ENCODE measurements around the gene OR10D3.
A peak's percentile ranks its signal among the peaks of the same experiment; 100 is the strongest.
"Not testable (repeated sequence)": the region's sequence is repeated elsewhere in the genome, so short reads cannot be mapped to it uniquely, and the experiment has no call there.

OR10D3 gene

DNA sequence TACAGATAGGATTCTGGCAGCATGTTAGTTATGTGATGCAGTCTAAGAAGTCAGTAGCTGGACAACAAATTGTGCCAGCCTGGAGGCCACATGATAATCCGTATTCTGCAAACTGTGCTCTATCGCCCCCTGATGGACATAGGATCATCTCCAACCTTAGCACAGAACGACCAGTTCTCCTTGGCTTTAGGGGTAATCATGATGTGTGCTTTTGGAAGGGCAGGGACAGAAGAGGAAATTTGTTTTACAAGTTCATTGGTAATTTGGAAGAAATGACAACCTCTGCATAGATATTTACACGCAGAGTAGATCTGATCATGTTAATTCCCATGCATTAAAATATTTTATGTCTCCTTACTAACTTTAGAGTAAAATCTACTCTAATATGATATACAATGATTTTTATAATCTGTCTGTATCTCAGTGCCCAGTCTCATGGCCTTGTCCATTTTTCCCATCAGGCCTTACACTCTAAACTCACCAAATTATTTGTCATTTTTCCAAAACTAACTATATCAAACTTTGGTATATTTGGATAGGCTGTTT is 12.1 kb downstream of the OR10D3 start:
- DNase-seq = peak; percentile 74

DNA sequence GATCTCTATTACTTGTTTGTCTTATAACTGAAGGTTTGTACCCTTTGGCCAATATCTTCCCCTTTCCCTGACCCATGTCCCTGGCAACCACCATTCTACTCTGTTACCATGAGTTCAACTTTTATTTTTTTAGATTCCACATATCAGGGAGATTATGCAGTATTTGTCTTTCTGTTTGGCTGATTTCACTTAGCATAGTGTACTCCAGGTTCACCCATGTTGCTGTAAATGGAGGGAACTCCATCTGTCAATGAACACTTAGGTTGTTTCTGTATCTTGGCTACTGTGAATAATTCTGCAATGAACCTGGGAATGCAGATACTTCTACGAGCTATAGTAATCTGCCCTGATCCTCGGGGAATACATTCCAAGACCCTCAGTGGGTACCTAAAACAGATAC is 14.9 kb downstream of the OR10D3 start:
- no peak for DNase-seq

DNA sequence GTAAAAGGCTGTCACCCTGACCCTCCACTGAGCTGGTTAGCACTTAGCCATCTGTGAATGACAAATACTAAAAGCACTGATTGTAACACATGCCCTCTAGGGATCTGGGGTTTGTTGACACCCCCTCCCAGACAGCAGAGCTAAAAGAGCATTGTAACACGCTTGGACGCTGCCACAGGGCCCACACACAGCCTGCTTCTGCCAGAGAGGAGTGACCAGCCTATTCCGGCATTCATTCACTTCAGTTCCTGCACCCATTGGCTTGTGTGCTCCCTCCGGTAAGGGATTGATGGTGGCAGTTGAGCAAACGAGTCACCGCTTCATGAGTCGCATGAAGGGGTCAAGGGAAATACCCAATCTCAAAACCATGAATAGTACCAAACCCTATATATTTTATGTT is 15.8 kb downstream of the OR10D3 start:
- DNase-seq = no peak

DNA sequence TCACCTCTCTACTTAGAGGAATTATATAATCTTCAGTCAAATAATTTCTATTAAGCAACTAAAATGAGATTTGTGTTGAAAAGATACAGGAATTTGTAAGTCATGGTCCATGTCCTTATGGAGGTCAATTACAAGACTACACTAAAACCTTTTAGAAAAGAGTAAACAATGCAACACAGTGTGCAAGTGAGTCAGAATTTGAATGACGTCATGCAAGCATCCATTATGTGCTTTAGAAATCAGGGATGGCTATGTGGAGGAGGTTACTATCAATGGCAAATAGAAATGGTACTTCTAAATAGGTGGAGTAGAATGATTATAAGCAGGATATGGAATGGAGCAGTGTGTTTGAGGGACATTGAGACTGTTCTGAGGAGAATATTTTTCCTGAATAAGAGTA is 16.6 kb downstream of the OR10D3 start:
- DNase-seq = no peak

DNA sequence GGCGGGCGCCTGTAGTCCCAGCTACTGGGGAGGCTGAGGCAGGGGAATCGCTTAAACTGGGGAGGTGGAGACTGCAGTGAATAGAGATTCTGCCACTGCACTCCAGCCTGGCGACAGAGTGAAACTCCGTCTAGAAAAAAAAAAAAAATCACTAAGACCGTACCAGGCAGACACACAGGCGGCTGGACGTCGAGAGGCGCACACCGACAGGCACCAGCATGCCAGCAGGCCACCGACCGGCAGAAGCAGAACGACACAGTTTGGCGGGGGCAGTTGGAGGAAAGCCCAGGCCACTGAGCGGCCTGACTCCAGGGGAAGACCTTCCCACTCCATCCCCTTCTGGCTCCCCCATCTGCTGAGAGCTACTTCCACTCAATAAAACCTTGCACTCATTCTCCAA is 17.5 kb downstream of the OR10D3 start:
- DNase-seq = no peak

DNA sequence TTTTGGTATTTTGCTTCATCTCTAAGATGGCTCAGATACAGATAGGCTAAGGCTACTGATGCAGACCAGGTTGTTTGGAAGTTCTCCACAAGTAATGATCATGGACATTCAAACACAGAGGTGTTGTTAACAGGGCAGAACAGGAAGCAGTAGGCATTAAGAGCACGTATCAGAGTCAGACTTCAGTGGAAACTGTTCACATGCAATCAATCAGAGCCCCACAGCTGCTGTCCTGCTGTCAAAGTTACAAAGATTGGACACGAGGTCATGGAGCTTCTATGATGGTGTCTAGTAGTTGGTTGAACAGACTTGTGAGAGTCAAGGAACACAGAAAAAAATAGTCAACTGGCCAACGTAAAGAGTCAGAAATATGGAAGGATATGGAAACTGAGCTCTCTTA is 19.8 kb downstream of the OR10D3 start:
- DNase-seq = no peak

DNA sequence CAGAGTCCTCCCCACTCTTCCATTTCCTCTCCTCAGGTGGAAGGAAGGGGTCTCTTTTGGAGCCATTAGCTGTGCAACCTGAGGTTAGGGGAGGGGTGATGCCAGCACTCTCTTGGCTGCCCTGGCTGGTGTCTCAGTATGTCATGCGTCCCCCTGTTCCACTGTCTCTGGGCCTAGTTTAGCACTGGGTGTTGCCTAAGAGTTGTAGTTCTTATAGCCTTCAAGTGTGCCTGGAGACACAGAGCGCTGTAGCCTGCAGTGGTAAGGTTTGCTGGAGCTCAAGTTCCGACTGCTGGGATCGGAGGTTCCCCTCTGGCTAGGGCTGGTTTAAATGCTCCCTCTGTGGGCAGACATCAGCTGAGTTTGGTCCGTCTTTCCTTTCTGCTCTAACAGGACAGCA is 20.9 kb downstream of the OR10D3 start:
- DNase-seq = no peak

DNA sequence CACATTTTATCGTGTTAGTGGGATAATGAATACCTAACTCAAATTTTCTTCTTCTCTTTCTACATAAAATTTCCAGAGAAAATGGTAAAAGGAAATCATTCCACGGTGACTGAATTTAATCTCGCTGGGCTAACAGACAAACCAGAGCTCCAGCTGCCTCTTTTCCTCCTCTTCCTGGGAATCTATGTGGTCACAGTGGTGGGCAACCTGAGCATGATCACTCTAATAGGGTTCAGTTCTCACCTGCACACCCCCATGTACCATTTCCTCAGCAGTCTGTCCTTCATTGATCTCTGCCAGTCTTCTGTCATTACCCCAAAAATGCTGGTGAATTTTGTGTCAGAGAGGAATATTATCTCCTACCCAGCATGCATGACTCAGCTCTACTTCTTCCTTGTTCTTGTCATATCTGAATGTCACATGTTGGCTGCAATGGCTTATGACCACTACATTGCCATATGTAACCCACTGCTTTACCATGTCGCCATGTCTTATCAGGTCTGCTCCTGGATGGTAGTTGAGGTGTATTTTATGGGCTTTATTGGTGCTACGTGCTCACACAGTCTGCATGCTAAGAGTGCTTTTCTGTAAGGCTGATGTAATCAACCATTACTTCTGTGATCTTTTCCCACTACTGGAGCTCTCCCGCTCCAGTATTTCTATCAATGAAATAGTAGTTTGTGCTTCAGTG is 24.1 kb downstream of the OR10D3 start:
- DNase-seq = no peak

DNA sequence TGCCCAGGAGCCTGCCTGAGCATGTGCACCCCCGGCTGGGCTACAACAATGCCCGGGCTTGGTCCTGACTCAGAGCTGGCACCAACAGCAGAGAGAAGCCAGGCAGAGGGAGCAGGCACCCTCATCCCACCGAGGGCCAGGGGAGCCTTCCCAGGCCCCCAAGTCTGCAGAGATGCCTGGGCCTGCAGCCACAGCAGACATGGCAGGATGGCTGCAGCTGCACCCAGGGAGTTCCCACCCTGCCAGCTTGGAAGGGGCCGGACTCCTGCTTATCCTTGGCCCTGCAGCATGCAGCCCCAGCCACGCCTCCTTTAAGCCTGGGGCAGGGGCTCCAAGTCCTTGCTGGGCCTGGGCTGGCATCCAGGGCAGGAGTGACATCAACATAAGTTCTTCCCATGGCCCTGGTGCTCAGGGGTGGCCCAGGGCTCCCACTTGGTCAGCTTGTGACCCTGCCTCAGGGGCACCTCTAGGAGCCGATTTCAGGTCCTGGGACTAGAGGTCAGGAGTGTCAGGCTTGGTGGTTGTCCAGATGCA is 26.7 kb downstream of the OR10D3 start:
- DNase-seq = no peak

DNA sequence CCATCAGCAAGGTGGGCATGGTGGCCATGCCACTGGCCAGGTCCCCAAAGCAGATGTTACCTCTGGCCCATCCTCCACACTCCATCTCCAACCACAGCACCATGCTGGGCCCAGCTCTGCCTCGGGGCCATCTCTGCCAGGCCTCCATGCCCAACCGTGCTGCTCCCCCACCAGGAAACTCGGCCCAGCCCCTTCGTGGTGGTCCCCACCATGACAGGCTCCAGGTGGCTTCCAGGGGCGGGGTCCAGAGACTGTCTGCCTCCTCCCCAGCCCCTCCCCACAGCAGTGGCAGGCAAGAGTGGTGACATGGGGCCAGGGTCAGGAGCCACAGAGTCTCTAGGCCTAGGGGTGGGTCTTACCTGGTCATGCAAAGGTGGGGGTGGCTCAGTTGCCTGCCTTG is 27.3 kb downstream of the OR10D3 start:
- DNase-seq = no peak

DNA sequence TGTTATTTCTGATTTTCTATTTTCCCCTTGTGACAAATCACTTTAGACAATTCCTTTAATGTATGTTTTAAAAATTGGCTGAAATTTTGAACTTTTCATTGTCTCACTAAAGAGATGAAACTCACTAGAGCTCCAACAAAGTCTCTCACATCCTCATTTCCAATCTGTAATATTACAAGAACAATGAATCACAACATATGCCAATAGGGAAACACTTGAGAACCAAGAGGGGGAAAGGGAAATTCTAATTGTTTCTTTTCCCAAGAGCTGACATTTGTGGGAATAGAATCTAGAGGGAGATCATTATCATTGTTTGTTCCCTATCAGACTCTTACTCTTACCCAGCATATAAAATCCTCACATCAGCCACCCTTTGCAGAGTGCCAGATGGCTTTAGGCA is 28.2 kb downstream of the OR10D3 start:
- DNase-seq = no peak

DNA sequence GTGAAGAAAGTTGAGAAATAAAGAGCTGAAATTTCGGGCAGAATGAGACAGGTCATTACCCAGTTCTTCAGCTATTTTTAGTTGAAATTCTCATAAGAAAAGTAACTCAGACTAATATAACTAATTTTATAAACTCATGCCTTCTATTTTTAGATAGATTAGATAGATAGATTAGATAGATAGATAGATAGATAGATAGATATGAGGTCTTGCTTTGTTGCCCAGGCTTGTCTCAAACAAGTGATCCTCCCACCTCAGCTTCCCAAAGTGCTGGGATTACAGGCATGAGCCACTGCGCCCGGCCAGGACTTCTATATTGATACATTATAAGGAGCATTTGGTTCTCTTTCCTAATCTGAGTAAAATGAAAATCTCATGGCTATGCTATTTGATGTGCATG is 30.9 kb downstream of the OR10D3 start:
- no peak for DNase-seq

DNA sequence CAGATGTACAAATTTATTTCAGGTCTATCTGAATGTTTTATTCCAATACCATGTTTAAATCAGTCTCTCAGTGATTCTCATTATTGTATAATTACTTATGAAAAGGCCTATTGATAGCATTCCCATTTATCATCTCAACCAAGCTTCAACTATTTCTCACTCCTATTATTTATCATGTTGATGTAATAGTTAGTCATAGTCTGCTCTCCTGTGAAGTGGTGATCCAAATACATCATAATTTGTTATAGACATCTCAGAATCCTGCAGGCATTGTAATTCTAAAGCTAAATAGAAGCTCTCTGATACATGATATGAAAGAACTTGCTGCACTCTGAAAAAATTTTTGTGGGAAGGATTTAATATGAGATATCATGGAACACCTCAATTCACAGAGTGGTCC is 36.0 kb downstream of the OR10D3 start:
- DNase-seq = no peak

DNA sequence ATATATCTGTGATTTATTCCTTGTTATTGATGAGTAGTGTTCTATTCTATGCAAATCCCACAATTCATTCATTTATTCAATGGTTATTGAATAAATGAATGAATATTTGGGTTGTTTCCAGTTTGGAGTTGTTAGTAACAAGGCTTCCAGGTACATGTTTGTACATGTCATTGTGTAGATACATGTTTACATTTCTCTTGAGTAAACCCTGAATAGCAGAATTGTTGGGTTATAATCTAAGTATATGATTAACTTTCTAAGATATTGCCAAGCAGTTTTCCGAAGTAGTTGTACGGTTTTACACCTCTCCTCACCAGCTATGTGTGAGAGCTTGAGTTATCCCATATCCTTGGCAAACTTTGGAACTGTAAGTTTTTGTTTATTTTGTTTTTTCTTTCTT is 39.3 kb downstream of the OR10D3 start:
- DNase-seq = no peak

DNA sequence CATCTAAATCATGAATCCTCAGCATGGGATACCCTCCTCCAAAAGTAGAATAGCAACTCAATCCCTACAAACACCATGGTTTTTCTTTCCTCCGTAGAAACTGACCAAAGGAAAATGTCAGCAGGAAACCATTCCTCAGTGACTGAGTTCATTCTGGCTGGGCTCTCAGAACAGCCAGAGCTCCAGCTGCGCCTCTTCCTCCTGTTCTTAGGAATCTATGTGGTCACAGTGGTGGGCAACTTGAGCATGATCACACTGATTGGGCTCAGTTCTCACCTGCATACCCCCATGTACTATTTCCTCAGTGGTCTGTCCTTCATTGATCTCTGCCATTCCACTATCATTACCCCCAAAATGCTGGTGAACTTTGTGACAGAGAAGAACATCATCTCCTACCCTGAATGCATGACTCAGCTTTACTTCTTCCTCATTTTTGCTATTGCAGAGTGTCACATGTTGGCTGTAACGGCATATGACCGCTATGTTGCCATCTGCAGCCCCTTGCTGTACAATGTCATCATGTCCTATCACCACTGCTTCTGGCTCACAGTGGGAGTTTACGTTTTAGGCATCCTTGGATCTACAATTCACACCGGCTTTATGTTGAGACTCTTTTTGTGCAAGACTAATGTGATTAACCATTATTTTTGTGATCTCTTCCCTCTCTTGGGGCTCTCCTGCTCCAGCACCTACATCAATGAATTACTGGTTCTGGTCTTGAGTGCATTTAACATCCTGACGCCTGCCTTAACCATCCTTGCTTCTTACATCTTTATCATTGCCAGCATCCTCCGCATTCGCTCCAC is 41.7 kb downstream of the OR10D3 start:
- not testable (repeated sequence) for DNase-seq

DNA sequence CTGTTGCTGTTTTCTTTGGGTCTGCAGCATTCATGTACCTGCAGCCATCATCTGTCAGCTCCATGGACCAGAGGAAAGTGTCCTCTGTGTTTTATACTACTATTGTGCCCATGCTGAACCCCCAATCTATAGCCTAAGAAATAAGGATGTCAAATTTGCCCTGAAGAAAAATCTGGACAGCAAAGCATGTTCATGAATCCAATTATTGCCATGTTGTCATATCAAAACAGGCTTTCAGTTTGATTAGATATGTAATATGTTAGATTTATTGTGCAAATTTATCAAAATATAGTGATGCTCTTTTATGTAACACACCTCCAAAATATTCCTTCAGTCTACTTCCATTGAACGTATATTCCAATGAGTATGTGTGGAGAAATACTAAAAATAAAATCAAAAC is 42.3 kb downstream of the OR10D3 start:
- no peak for DNase-seq

DNA sequence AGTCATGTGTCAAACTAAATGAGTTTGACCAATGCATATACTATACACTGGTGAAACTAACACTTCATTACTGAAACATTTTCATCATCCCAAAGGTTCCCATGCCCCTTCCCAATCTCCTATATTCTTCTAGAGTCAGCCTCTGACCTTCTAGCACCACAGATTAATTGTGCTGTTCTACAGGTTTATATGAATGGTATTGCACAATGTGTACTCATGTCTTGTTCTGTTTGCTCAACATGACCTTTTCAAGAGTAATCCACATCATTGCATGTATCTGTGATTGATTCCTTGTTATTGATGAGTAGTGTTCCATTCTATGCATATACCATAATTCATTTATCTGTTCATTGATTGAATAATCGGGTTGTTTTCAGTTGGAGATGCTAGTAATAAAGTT is 50.2 kb downstream of the OR10D3 start:
- DNase-seq = no peak
